GM21619 (cell line): ENCODE measurements around the gene TAF1L.
"Not testable (repeated sequence)": the region's sequence is repeated elsewhere in the genome, so short reads cannot be mapped to it uniquely, and the experiment has no call there.

ENCODE experiments used
- ATAC-seq: cut with Tn5 transposase; IDR thresholded peaks from one replicate; pipeline ENCODE4 v1.9.1; 2021; ENCODE audit not compliant: unreplicated experiment

TAF1L gene

DNA sequence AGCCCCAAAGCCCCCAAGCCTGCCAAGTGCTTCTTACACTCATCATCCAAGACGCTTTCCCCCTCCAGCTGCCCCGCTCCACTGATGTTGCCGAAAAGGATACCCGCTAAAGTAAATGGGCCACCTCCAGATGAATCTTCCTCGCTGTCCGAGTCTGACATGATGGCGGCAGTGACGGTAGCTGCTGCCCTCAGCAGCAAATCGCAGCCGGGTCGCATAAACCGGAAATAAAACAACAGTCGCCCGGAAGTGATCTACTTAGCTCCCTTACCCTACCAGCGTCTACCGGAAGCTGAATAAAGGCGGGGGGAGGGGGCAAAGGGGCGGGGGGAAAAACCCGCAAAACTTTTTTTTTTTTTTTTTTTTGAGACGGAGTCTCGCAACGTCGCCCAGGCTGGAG lies at the start of gene TAF1L:
TSS of gene TAF1L (minus strand) at position 308 of the 400 bp plus-strand sequence. CDS start at position 218, 90 bp downstream.
- no peak for ATAC-seq

DNA sequence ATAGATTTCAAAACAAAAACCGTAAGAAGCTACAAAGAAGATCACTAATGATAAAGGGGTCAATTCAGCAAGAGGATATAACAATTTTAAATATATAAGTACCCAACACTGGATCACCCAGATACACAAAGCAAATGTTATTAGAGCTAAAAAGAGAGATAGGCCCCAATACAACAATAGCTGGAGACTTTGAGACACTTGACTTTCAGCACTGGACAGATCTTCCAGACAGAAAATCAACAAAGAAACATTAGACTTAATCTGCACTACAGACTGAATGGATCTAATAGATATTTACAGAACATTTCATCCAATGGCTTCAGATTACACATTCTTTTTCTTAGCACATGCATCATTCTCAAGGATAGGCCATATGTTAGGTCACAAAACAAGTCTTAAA lies 46.3 kb upstream of the TAF1L start:
- no peak for ATAC-seq

DNA sequence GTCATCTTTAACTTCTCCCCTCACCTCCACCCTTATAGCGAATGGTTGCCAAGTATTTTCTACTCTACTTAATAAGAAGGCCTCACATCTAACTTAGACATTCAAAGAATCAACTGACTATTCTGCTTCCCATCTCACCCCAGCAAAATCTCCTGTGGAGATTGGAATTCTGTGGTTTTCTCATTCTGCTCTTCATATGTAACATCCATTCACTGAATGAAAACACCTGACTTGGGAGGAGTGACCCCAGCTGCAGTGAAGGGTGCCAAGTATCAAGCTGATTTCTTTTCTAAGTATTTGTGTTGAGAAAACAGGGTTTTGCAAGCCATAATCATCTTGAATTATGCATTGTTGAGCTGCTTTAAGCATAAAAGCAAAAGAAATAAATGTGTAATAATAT lies 42.5 kb upstream of the TAF1L start:
- ATAC-seq = no peak

DNA sequence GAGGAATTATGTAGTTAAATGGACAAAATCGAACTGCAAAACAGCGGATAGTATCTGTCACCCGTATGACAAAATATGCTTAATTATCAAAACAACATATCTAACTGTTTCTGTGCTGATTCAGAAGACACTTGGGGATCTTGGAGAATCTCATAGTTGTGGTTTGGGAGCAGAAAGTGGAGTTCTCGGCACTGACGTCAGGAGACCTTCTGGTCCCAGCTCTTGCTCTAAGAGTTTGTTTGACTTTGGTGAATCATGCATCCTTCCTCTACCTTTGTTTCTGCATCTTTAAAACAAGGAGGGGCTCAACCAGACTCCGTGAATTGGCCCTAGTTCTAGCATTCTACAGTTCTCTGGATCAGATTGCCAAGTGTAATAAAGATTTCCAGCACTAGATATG lies 37.0 kb upstream of the TAF1L start:
- no peak for ATAC-seq

DNA sequence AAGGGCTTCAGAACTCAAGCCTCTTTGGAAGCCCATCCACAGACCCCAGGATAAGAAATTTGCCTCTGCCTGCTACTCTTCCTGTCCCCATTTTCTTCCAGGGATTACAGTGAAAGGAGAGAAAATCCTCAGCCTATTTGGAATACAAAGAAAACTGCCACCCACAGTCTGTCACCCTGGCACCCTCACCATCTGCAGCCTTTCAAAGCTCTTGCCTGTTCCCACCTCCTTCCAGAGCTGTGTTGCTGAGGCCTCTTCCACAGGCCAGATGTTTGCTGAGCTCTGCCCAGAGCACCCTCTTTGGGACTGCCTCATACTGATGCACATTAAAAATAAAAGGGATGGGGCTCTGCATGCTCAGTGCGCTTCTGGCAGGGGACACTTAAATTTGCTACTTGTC lies 35.9 kb upstream of the TAF1L start:
- no peak for ATAC-seq

GRCh38 chr9:32665101-32665500 lies 29.6 kb upstream of the TAF1L start:
- ATAC-seq = no peak

GRCh38 chr9:32663741-32664140 lies 28.3 kb upstream of the TAF1L start:
- no peak for ATAC-seq

DNA sequence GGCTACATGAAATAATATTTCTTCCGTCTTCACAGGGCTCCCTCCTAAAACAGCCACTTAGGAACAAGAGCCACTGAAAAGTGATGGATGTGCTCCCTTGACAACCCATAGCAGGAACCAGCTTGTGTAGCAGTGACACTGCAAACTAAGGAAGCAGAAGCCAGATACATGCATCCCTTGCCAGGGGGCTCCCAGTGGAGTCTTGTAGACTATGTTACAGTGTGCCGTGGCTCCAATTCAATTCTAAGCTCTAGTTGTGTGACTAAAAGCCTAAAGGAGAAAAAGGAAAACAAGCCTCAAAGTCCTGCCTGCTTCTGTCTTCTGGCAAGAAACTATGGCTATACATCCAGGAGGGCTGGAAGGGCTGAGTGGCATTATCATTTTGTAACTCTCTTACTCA lies 12.2 kb upstream of the TAF1L start:
- no peak for ATAC-seq

DNA sequence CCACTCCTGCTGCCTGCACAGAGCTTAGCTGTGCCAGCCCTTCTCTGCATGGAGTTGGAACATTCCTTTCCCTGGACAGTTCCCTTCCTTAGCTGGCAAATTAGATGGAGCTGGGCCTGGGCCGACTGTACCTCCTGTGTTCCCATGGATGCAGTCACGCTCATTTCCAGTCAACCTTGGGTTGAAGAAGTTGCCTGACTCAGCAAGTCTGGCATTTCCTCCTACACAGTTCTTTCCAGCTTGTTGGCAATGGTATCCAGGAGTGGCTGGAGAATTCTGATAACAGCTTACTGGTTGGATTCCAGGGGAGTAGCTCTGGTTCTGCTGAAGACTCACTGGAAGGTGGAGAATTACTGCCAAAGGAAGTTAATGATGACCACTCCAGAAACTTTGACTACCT lies 9.2 kb upstream of the TAF1L start:
- ATAC-seq = no peak

DNA sequence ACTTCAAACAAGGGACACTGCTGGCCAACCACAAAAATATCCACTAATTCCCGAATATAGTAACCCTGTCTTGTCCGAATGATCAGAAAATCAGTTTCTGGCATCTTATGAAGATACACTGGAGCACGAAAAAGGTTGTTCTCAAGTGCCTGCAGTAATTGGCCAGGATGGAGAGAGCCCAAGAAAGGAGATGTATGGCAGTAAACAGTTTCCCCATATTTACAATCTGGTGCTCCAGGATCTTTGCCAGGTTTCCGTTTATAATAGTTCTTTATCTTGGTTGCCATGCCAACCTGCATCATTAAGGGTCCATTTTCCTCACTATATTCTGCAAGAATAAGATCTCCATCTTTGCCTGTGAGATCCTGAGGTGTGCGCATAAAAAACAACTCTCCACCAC lies 2.3 kb downstream of the TAF1L start:
- ATAC-seq = not testable (repeated sequence)

DNA sequence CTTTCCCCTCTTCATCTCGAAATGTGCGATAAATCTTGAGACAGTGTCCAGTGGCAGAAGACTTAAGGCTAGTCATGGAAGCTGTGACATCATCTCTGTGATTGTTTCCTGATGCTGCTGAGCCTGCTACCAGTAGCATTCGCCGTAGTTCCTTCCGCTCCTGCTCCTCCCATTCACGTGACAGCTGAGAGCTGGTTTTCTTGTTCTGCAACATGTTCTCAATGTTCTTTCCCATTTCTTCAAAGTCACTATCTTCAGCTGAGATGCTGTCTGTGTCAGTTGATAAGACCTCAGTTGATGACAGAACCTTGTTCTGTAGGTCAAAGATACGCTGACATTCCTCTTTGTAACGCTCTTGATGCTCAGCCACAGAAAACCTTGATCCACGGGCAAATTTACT lies 3.5 kb downstream of the TAF1L start:
- ATAC-seq = no peak

GRCh38 chr9:32627394-32627954 lies 8.0 kb downstream of the TAF1L start:
- no peak for ATAC-seq

DNA sequence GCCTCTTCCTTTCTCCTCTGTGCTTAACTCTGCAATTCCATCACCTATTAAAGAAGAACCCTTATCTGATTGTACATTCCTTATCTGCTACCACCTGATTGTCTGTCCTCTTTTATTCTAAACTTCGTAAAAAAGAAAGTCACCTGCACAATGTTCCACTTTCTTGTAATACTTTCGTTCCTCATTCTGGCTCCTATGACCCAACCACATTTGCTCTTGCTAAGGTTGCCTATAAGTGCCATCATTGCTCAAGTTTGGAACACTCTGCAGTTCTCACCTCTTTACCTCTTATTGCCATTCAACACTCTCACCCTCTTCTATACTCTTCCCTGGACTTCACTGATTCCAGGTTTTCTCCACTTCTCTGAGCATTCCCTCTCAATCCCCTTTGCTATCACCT lies 10.1 kb downstream of the TAF1L start:
- ATAC-seq = no peak

- no peak for ATAC-seq
Measured at GRCh38 chr9:32622948-32623347, 12.5 kb downstream of the TAF1L start.

- no peak for ATAC-seq
Measured at GRCh38 chr9:32618261-32618660, 17.2 kb downstream of the TAF1L start.

DNA sequence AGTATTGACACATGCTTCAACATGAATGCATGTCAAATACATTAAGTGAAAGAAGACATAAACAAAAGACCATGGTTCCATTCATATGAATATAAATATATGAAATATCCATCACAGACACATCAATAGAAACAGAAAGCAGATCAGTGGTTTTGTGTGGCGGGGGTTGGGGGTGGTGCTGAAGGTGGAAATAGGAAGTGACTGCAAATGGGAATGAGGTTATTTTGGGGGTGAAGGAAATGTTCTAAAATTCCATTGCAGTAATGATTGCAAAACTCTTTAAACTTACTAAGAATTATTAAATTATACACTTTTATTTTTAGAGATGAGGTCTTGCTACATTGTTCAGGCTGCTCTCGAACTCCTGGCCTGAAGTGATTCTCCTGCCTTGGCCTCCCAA lies 28.7 kb downstream of the TAF1L start:
- ATAC-seq = no peak

- ATAC-seq = peak; percentile 60
Measured at GRCh38 chr9:32603914-32604852, 31.3 kb downstream of the TAF1L start.

DNA sequence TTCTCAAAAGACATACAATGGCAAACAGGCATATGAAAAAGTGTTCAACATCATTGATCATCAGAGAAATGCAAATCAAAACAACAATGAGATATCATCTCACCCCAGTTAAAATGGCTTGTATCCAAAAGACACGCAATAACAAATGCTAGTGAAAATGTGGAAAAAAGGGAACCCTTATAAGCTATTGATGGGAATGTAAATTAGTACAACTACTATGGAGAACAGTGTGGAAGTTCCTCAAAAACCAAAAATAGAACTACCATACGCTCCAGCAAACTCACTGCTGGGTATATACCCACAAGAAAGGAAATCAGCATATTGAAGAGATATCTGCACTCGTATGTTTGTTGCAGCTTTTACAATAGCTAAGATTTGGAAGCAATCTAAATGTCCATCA lies 36.4 kb downstream of the TAF1L start:
- not testable (repeated sequence) for ATAC-seq

- no peak for ATAC-seq
Measured at GRCh38 chr9:32596936-32597335, 38.5 kb downstream of the TAF1L start.

GRCh38 chr9:32596096-32596865 lies 39.2 kb downstream of the TAF1L start:
- ATAC-seq = no peak

DNA sequence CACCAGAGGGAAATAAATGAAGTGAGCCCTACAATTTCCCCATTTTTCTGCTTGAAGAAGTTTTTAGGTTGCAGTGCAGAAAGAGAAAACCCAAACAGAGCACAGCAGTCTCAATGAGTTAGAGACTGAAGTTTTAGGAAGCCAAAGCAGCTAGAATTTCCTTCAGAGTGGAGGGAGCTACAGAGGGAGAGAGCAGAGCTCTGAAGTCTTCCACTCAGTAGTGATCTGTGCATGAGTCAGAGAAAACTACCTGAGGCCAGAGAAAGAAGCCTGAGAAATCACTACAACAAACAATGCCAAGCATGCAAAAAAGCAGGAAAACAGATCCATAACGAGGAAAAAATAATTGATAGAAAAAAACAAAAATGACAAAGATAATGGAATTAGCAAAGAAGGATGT lies 44.6 kb downstream of the TAF1L start:
- ATAC-seq = no peak

- ATAC-seq = no peak
Measured at GRCh38 chr9:32590476-32590875, 45.0 kb downstream of the TAF1L start.
